Uterus (tissue), 4 donors: Measurements from ENCODE around the gene EXOSC5. TPM values are rescaled to one million over a fixed set of nuclear protein-coding genes. Genes with fewer than 3 reads are reported as not detected.
"Not testable (repeated sequence)": the region's sequence is repeated elsewhere in the genome, so short reads cannot be mapped to it uniquely, and the experiment has no call there.

ENCODE experiments used
- DNase-seq, 2 donors: peaks; one replicate each; pipeline ENCODE4 v3.0.0-alpha.2; 2019 to 2020
- H3K27ac ChIP-seq, 2 donors: fragments of 200-600 bp; sonication (generic); 1 replicate in 1 of 2; 2 replicates in 1 of 2; pipeline ENCODE4 v1.5.1; 2016 to 2018
- H3K27me3 ChIP-seq, 2 donors: fragments of 200-600 bp; sonication (generic); one replicate each; pipeline ENCODE4 v1.5.1; 2018 to 2019; ENCODE audit warnings: control low read depth in 1 of 2
- H3K36me3 ChIP-seq, 2 donors: fragments of 200-600 bp; sonication (generic); one replicate each; pipeline ENCODE4 v1.5.1; 2019; ENCODE audit warnings: control low read depth in 1 of 2
- H3K4me1 ChIP-seq, 2 donors: fragments of 200-600 bp; sonication (generic); one replicate each; pipeline ENCODE4 v1.5.1; 2018 to 2019; ENCODE audit warnings: control low read depth in 1 of 2
- H3K4me3 ChIP-seq, 2 donors: fragments of 200-600 bp; sonication (generic); 1 replicate in 1 of 2; 2 replicates in 1 of 2; pipeline ENCODE4 v1.5.1; 2018 to 2019; ENCODE audit warnings: mild to moderate bottlenecking in 1 of 2
- H3K9me3 ChIP-seq, 2 donors: fragments of 200-600 bp; sonication (generic); one replicate each; pipeline ENCODE4 v1.5.1; 2019; ENCODE audit warnings: control low read depth in 1 of 2
- CTCF ChIP-seq, 4 experiments: fragments of 200-600 bp in 2 of 4; fragments of 450-650 bp in 2 of 4; sonication (generic) in 2 of 4; IDR thresholded peaks; one replicate each; pipeline ENCODE4 v1.5.1; 2016 to 2019; ENCODE audit warnings: antibody characterized with exemption in 4 of 4, mild to moderate bottlenecking in 2 of 4, moderate library complexity in 1 of 4
- POLR2A ChIP-seq, 2 donors: fragments of 450-650 bp; IDR thresholded peaks; one replicate each; pipeline ENCODE4 v1.6.1; 2016; ENCODE audit warnings: antibody characterized with exemption in 2 of 2, mild to moderate bottlenecking in 1 of 2, moderate library complexity in 1 of 2
- intact Hi-C: fragments of 100-400 bp; cut with DNase I; formaldehyde crosslinking; loops from one replicate; pipeline ENCODE4 v1.15.1; 2023; ENCODE audit warnings: low total_unique reads
- total RNA-seq, 4 donors: library from RNA; depleted of rRNA in 3 of 4; stranded (reverse); fragments of >200 nt in 3 of 4; gene quantifications; one replicate each; pipeline versions ENCODE4 v1.1.0 to v1.2.4, GENCODE V29; 2014 to 2023
- donor health status: DM: yes; HTN: yes; CAD: no.

EXOSC5 gene
- total RNA-seq, 4 donors from 2014 or later = 1.5 to 11.4 (median 4.5) TPM

- H3K36me3 ChIP-seq = no peaks in the 10 kb centered on the region
- no peaks in the 10 kb centered on the region for H3K27me3 ChIP-seq
- no peak for TF ChIP-seq POLR2A (IDR thresholded peaks at IDR 0.05)
- TF ChIP-seq CTCF (IDR thresholded peaks at IDR 0.05) = no peak
- intact Hi-C loops = no loop called here
- H3K9me3 ChIP-seq = no peaks in the 10 kb centered on the region
- H3K27ac ChIP-seq = no peak overlapping the region
- no peak overlapping the region for H3K4me3 ChIP-seq
- DNase-seq = no peak
- H3K4me1 ChIP-seq = no peaks in the 10 kb centered on the region
Observed at GRCh38 chr19:41392775-41393174, 4.4 kb downstream of the EXOSC5 start.

GRCh38 chr19:41391618-41392017 is 5.5 kb downstream of the EXOSC5 start:
- TF ChIP-seq POLR2A (IDR thresholded peaks at IDR 0.05) (no peak), CTCF (IDR thresholded peaks at IDR 0.05) (no peak)
- Histone ChIP-seq H3K27ac (no peak overlapping the region), H3K36me3 (no peaks in the 10 kb centered on the region), H3K9me3 (no peaks in the 10 kb centered on the region), H3K4me1 (peaks cover 0 to under 1% of the 10 kb centered on the region in 2 donors), H3K4me3 (no peak overlapping the region), H3K27me3 (no peaks in the 10 kb centered on the region)
- intact Hi-C loops = no loop called here
- no peak for DNase-seq

GRCh38 chr19:41386442-41386841 is 10.7 kb downstream of the EXOSC5 start:
- H3K27ac ChIP-seq = peak overlapping the region in 1 of 2 donors; percentile 34
- intact Hi-C loops = no loop called here
- H3K27me3 ChIP-seq = no peaks in the 10 kb centered on the region
- no peaks in the 10 kb centered on the region for H3K36me3 ChIP-seq
- peak; percentile 44 to 68 for DNase-seq
- H3K9me3 ChIP-seq = no peaks in the 10 kb centered on the region
- TF ChIP-seq CTCF (IDR thresholded peaks at IDR 0.05) = no peak
- TF ChIP-seq POLR2A (IDR thresholded peaks at IDR 0.05) = no peak
- no peak overlapping the region for H3K4me3 ChIP-seq
- H3K4me1 ChIP-seq = peaks cover 0 to 4% of the 10 kb centered on the region in 2 donors

GRCh38 chr19:41384351-41384750 is 12.8 kb downstream of the EXOSC5 start:
- H3K9me3 ChIP-seq = no peaks in the 10 kb centered on the region
- H3K4me1 ChIP-seq = peaks cover 0 to 4% of the 10 kb centered on the region in 2 donors
- no peaks in the 10 kb centered on the region for H3K36me3 ChIP-seq
- H3K27ac ChIP-seq = no peak overlapping the region
- H3K27me3 ChIP-seq = no peaks in the 10 kb centered on the region
- intact Hi-C loops = no loop called here
- no peak for TF ChIP-seq CTCF (IDR thresholded peaks at IDR 0.05)
- TF ChIP-seq POLR2A (IDR thresholded peaks at IDR 0.05) = no peak
- H3K4me3 ChIP-seq = no peak overlapping the region
- DNase-seq = no peak

- H3K36me3 ChIP-seq, H3K27me3 ChIP-seq, H3K9me3 ChIP-seq, DNase-seq, H3K4me1 ChIP-seq, H3K27ac ChIP-seq, intact Hi-C loops, H3K4me3 ChIP-seq: not testable (repeated sequence)
Observed at GRCh38 chr19:41381536-41381935, 15.6 kb downstream of the EXOSC5 start.
